Measurements from ENCODE around the gene SFT2D3. TPM values are rescaled to one million over a fixed set of nuclear protein-coding genes. Genes with fewer than 3 reads are reported as not detected.
A peak's percentile ranks its signal among the peaks of the same experiment; 100 is the strongest.

SFT2D3 gene
- total RNA-seq, 1 donor from 2014 or later = 7.4 TPM

- TF ChIP-seq, protein P1, sequence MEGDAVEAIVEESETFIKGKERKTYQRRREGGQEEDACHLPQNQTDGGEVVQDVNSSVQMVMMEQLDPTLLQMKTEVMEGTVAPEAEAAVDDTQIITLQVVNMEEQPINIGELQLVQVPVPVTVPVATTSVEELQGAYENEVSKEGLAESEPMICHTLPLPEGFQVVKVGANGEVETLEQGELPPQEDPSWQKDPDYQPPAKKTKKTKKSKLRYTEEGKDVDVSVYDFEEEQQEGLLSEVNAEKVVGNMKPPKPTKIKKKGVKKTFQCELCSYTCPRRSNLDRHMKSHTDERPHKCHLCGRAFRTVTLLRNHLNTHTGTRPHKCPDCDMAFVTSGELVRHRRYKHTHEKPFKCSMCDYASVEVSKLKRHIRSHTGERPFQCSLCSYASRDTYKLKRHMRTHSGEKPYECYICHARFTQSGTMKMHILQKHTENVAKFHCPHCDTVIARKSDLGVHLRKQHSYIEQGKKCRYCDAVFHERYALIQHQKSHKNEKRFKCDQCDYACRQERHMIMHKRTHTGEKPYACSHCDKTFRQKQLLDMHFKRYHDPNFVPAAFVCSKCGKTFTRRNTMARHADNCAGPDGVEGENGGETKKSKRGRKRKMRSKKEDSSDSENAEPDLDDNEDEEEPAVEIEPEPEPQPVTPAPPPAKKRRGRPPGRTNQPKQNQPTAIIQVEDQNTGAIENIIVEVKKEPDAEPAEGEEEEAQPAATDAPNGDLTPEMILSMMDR (IDR thresholded peaks at IDR 0.05) = no peak
- Histone ChIP-seq H3K4me3 (peak overlapping the region; percentile 30), H3K9me3 (no peaks in the 10 kb centered on the region), H3K27ac (peak overlapping the region; percentile 83), H3K4me1 (peaks cover 57% of the 10 kb centered on the region), H3K27me3 (ENCODE audit: low read depth) (peaks cover 6% of the 10 kb centered on the region), H3K36me3 (peaks cover 6% of the 10 kb centered on the region)
- peak; percentile 35 for DNase-seq
- no peak for ATAC-seq
- intact Hi-C loops (cut with DNase I) = no loop called here
Measured at GRCh38 chr2:127662937-127663565, 38.2 kb upstream of the SFT2D3 start.

DNA sequence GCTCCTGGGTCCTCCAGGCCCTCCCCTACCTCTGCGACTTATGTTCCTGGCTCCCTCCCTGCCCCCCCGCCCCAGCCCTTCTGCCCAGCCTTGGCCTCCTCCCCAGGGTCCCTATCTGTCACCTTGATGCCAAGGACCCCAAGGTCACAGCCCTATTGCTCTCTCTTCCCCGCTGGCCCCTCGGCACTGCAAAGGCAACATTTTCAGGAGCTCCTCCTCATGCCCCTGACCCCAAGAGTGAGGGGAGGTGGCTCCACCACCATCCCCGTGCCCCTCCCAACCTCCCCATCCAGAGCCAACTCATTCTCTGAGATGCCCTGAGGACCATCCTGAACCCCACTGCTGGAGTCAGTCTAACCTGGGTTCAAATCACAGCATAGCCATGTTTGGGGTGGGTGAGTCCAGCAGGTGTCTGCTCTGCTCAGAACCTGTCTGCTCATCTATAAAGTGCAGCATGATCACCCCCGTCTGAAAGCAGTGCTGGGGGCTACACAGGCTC lies 37.7 kb upstream of the SFT2D3 start:
- TF ChIP-seq, protein P1 (IDR thresholded peaks at IDR 0.05) = no peak
- peaks cover 6% of the 10 kb centered on the region for H3K36me3 ChIP-seq
- ATAC-seq = no peak
- H3K4me3 ChIP-seq = peak overlapping the region; percentile 48
- intact Hi-C loops (cut with DNase I) = no loop called here
- H3K27ac ChIP-seq = peak overlapping the region; percentile 83
- peaks cover 8% of the 10 kb centered on the region for H3K27me3 ChIP-seq (ENCODE audit: low read depth)
- H3K9me3 ChIP-seq = no peaks in the 10 kb centered on the region
- DNase-seq = peak; percentile 18
- peaks cover 52% of the 10 kb centered on the region for H3K4me1 ChIP-seq

DNA sequence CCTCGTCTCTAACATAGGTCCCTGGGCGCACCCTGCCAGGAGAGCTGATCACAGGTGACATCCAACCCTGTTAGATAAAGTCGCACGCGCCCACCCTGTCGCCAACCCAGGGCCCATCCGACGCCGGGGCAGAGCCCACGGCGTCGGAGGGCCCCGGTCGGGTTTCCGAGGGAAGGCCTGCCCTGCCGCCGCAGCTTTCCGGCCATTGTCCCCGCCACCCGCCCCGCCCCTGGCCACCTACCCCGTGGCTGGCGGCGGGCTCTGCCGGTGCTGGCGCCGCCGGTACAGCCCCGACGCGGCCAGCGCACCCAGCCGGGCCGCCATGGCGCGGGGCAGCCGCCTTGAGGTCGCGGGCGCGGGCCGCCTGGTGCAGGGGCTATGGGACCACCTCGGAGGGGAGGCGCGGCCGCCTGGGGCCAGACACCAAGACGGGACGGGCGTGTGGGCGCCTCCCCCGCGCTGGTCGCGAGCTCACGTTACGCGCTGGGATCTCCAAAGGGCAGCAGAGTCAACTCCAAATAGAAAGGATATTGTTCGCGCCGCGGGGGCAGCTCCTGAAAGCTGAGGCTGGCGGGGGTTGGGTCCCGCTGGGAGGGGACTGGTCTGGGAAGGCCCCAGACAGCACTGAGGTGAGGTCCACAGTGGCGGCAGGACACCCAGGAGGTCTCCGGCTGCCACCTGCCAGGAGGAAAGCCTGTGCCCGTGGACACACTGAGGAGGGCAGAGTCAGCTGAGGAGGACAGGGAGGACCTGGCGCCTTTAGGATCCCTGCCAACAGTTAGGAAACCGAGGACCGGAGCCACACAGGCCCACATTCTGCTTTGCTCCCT lies 37.0 kb upstream of the SFT2D3 start:
- peak overlapping the region; percentile 83 for H3K27ac ChIP-seq
- intact Hi-C loops (cut with DNase I) = no loop called here
- H3K9me3 ChIP-seq = no peaks in the 10 kb centered on the region
- peaks cover 6% of the 10 kb centered on the region for H3K36me3 ChIP-seq
- TF ChIP-seq, protein P1 (IDR thresholded peaks at IDR 0.05) = no peak
- DNase-seq = peak; percentile 59
- H3K4me3 ChIP-seq = peak overlapping the region; percentile 48
- H3K4me1 ChIP-seq = peaks cover 52% of the 10 kb centered on the region
- peak; percentile 66 to 74 for ATAC-seq
- peaks cover 10% of the 10 kb centered on the region for H3K27me3 ChIP-seq (ENCODE audit: low read depth)

DNA sequence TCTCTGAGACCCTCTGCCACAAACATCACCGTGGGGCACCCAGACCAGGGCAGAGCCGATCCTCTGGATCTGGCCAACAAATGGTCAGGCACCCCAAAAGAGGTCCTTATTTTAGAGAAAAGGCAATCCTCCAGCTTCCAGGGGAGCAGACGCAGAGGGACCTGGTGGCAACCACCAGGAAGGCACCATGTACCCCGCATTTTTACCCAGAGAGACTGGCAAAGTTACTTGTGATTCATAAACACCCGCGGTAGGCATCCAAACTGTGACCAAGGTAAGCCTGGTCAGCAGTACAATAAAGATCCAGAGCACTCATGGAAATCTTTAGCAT lies 36.4 kb upstream of the SFT2D3 start:
- ATAC-seq (no peak), DNase-seq (no peak)
- H3K4me3 ChIP-seq = peak overlapping the region; percentile 48
- peaks cover 50% of the 10 kb centered on the region for H3K4me1 ChIP-seq
- peaks cover 6% of the 10 kb centered on the region for H3K36me3 ChIP-seq
- H3K27me3 ChIP-seq (ENCODE audit: low read depth) = peaks cover 10% of the 10 kb centered on the region
- peak overlapping the region; percentile 83 for H3K27ac ChIP-seq
- no peaks in the 10 kb centered on the region for H3K9me3 ChIP-seq
- intact Hi-C loops (cut with DNase I) = no loop called here
- TF ChIP-seq, protein P1 (IDR thresholded peaks at IDR 0.05) = no peak

DNA sequence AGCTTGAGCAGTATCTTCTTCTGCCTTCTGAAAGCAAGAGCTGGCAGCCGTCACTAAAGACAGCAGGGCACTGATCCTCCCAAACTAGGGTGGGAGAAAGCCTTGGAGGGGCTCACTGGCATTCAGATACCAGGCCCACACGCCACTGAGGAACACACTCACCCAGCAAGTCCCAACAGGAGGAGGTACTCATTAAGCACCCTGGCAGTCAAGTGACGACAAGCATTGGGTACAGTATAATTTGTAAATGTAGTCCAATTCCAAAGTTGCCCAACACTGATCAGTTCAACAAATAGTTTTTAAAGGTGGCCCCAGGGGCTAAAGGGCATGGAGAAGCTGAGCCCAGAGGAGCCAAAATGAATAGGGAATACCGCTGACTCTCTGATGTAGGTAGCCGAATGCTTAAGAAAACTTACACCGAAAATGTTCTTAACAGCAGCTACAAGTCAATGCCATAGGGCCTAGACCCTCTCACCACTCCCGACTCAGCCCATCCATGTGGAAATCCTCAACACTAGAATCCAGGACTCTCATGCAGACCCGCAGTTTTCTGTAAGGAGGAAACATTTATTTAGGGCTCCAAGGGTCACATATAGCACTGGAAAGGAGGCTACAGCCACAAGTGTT lies 35.9 kb upstream of the SFT2D3 start:
- intact Hi-C loops (cut with DNase I) = no loop called here
- ATAC-seq (no peak), DNase-seq (no peak)
- Histone ChIP-seq H3K4me3 (no peak overlapping the region), H3K4me1 (peaks cover 50% of the 10 kb centered on the region), H3K9me3 (no peaks in the 10 kb centered on the region), H3K36me3 (peaks cover 6% of the 10 kb centered on the region), H3K27ac (peak overlapping the region; percentile 83), H3K27me3 (ENCODE audit: low read depth) (peaks cover 10% of the 10 kb centered on the region)
- TF ChIP-seq, protein P1 (IDR thresholded peaks at IDR 0.05) = no peak
